Activated CD4-positive, alpha-beta T cell treated with anti-CD3 and anti-CD28 coated beads, Interleukin-2, amount 50 U/mL, for 1 hour (primary cell): ENCODE measurements around the gene FAT2.
"Not testable (repeated sequence)": the region's sequence is repeated elsewhere in the genome, so short reads cannot be mapped to it uniquely, and the experiment has no call there.

ENCODE experiments used
- DNase-seq: peaks from one replicate; pipeline ENCODE4 v3.0.0-alpha.2; 2020

Gene FAT2

GRCh38 chr5:151581347-151581746 is 9.8 kb downstream of the FAT2 start:
- DNase-seq: no peak

DNA sequence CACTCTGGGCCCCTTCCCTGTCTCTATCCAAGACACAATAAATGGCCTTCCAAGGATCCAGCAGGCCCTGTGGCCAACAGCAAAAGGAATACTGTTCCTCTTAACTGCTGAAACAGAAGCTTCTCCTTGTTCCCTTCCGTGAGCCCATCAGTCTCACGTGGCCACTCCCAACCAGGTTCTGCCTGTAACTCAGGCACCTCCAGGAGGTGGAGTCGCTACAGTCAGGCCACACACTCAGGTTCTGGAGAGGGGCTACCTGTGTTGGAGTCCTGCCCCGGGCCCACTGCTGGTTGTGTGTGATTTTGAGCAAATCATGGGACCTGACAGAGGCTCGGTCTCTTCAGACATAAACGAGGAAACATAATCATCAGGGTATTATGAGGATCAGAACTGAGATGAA is 10.3 kb downstream of the FAT2 start:
- no peak for DNase-seq

DNA sequence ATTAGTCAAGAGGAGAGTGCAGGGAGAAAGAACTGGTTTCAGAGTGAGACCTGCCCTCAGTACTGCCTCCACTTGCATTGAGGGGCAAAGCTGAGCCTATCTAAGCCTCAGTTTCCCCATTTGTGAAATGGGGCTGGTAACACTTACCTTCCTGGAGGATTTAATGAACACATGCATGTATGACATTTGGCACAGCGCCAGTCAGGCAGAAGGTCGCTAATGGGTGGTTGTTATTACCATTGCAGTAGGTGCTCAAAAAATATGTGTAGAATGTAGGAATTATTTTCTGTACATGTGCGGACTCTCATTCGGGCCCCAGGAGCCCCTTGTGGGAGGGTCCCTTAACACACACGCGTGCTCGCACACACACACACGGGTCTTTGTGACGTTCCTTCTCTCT is 10.9 kb downstream of the FAT2 start:
- DNase-seq: no peak

DNA sequence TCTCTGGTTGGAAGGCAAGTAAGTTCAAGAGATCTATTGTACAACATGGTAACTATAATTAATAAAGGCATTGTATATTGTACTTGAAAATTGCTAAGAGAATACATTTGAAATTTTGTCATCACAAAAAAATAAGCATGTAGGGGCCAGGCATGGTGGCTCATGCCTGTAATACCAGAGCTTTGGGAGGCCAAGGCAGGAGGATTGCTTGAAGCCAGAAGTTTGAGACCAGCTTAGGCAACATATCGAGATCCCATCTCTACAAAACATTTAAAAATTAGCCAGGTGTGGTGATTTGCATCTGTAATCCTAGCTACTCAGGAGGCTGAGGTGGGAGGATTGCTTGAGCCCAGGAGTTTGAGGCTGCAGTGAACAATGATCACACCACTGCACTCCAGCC is 12.0 kb downstream of the FAT2 start:
- not testable (repeated sequence) for DNase-seq

DNA sequence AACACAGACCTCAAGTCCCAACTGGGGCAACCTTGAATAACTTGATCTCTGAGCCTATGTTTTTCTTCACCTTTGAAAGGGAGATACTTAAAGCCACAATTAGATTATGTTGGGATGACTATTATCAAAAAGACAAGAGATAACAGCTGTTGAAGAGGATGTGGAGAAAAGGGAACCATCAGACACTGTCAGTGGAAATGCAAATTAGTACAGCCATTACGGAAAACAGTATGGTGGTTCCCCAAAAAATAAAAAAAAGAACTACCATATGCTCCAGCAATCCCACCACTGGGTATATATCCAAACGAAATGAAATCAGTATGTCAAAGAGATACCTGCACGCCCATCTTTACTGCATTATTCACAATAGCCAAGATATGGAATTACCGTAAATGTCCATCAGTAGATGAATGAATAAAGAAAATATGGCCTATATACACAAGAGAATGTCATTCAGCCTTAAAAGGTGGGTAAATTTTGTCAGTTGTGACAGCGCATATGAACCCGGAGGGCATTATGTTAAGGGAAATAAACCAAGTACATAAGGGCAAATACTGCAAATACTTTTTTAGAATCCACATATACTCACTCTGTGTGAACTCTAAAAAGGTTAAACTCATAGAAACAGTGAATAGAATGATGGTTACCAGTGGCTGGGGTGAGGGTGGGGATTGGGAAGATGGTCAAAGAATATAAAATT is 12.7 kb downstream of the FAT2 start:
- DNase-seq: no peak

DNA sequence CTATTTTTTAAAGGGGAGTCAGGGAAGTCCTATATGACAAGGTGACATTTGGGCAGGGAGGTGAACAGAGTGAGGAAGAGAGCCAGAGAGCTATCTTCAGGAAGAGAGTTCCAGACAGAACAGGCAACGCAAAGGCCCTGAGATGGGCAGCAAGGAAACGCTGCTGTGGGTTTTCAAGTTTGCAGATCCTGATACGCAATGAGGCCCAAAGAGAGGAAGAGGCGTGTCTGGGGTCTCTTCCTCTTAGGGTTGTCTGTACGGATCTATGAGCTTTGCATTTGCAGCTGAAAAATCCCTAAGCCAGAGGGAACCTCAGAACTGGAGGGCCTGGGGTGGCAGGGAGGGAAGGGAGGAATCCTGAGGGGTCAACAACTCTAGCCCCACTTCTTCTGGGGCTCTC is 13.6 kb downstream of the FAT2 start:
- no peak for DNase-seq

DNA sequence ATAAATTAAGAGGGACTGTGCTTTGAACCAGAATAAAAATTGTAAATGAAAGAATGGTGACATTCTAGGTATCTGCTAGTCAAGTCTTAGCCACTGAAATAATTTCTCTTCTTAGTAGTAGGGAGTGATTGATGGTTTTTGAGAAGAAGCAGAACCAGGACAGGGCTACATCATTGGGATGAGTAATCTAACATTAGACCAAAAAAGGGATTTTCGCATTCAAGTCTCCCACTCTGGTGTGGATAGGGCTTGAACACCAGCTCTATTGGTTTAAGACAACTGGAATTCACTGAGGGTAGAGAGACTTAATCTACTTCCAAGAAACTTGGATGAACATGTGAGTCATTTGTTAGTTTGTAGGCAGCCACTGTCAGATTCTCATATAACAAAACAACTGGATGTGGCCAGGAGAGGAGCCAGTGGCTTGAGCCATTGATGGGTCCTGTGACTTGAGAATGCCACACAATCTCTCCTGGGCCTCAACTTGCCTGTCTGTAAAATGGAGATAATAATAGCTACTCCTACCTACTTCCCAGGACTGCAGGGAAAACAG is 16.6 kb downstream of the FAT2 start:
- DNase-seq: no peak

DNA sequence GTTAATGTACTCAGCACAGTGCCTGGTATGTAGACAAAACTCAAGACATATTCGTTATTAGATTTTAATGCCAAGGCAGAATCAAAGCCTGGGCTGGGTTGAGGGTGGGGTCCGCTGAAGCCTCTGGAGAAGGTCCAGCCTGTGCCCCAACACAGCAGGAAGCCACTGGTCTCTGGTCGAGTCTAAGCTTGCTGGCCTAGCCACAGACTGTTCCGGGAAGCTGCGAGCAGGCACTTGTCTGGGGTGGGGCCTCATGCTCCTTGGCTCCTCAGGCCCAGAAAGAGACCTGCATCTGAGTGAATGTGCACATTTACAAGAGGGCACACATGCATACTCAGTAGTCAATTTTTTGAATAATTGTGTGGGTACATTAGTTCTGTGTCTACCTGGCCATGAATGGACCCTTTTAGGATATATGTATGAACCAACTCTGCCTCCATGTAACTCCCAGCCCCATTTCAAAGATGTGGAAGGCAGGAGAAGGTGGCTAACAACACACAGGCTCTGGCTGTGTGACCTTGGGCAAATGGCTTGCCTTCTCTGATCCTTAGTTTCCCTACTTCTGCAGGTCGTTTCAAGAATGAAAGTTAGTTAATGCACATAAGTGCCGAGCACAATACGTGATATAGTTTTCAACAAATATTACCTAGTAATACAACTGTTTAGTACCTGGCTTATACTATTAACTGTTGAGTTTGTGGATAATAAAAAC is 18.3 kb downstream of the FAT2 start:
- no peak for DNase-seq

DNA sequence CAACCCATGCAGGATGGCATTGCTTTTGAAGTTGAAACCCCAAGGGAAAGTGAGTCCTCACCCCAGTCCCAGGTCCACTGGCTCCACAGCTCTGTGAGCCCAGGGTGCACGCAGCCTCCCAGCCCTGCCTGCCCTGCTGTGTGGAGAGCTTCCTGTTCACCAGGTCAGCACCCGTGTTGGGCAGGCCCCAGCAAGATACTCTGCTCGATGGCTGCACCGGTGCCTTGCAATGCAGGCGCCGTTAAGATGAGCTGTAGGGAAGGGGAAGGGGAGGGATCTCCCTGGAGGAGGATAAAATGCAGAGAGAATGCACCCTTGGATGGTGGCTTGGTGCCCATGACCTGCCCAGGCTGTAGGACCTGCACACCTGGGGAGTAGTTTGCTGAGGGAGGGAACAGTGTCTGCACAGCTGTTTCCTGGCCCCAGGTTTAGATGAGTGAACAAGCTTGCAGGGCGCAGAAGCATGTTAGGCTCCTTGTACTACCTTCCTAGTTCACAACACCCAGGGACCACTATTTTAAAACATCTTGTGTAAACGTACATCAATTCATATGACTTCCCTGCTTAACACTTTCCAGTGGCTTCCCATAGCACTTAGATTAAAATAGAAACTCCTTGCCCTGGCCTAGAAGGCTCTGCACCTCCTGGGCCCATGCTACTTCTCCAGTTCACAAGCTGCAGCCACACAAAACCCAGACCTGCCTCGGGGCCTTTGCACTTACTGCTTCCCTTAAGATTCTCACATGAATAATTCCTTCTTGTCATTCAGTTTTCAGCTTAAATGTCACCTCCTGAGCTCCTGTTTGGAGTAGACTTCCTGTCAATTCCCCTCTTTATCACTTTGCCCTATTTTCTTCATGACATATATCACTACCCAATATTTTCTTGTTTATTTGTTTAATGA is 19.6 kb downstream of the FAT2 start:
- DNase-seq: no peak

GRCh38 chr5:151570512-151571269 is 20.4 kb downstream of the FAT2 start:
- no peak for DNase-seq

GRCh38 chr5:151570058-151570457 is 21.1 kb downstream of the FAT2 start:
- DNase-seq: no peak

DNA sequence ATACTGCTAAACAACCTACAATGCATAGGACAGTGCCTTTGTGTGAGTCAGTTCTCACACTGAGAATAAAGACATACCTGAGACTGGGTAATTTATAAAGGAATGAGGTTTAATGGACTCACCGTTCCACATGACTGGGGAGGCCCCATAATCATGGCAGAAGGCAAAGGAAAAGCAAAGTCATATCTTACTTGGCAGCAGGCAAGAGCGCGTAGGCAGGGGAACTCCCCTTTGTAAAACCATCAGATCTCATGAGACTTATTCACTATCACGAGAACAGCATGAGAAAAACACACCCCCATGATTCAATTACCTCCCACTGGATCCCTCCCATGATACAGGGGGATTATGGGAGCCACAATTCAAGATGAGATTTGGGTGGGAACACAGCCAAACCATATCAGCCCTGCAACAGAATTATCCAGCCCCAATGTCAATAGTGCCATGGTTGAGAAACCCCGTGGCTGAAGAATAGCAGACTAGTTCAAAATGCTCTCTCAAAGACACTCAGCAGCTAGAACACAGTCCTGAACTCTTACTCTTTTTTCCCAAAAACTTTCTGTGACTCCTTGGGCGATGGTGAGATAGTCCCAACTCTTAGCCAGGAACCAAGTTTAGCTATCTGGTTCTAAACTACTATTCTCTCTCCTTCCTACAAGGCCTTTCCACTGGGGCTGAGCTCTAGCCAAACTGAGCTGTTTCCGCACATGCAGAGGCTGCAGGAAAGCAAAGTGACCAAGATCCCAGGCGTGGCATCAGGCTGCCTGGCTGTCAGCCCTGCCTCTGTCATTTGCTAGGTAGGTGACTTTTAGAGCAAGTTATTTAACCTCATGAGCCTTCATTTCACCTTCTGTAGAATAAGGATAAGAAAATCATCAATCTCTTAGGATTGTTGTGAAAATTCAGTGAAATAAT is 21.7 kb downstream of the FAT2 start:
- no peak for DNase-seq

GRCh38 chr5:151568036-151568435 is 23.1 kb downstream of the FAT2 start:
- no peak for DNase-seq

DNA sequence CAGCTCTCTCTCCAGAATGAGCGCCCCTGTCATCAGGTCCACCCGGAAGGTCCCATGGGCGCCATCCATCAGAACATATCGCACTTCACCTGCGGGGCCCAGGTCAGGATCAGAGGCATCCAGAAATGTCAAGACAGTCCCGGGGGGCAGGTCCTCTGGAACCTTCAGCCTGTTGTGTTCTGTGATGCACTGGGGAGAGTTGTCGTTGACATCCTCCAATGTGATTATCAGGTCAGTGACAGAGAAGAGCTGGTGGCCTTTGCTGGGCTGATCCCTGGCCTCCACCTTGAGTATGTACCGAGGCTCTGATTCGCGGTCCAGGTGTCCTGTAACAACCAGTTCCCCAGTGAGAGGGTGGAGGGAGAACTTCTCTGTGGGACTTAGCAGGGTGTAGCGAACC is 25.2 kb downstream of the FAT2 start:
- no peak for DNase-seq

DNA sequence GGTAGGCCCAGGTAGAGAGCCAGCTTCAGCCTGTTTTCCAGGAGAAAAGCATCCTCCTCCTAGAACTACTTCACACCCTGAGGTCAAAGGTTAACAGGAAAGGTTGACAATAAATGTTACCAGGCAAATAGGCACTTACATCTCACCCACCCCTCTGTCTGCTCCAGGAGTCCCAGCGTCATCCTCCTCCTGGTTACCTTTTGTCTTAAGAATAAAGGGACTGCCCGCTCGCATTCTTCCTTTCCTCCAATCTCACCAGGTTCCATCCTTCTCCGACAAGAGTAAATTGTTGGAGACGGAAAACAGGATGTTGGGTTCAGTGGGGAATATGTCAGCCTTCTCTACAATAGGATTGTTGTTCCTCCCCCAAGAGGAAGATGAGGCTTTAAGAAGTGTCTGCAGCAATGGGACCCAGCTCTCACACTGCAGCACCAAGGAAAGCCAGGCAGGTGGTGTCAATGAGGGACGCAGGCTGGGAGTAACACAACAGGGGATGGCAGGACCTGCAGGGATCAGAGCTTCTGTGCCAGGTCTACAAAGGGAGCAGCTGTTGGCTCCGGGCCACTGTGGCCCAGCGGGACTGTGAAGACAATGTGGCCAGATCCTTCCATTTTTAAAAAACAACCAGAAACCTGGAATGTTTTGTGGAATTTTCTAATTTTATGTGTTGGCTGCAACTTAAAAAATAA is 29.0 kb downstream of the FAT2 start:
- no peak for DNase-seq

GRCh38 chr5:151557951-151558350 is 33.2 kb downstream of the FAT2 start:
- no peak for DNase-seq

GRCh38 chr5:151557466-151557865 is 33.7 kb downstream of the FAT2 start:
- no peak for DNase-seq

DNA sequence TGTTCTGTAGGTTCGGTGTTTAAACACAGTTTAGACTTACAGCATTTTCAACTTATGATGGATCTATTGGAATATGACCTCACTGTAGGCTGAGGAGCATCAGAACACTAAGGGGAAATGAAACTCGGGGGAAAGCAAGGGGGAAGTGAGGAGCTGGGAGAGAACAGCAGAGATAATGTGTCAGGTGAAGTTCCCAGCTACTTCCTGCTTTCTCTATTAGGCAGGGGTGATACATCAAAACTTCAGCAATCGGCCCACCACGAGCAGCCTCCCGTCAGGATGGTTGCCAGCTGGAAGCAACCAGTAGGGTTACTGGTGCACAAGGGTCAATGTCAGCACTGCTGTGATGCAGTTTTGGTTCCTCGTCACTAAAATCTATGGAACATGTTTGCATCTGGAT is 34.3 kb downstream of the FAT2 start:
- no peak for DNase-seq

DNA sequence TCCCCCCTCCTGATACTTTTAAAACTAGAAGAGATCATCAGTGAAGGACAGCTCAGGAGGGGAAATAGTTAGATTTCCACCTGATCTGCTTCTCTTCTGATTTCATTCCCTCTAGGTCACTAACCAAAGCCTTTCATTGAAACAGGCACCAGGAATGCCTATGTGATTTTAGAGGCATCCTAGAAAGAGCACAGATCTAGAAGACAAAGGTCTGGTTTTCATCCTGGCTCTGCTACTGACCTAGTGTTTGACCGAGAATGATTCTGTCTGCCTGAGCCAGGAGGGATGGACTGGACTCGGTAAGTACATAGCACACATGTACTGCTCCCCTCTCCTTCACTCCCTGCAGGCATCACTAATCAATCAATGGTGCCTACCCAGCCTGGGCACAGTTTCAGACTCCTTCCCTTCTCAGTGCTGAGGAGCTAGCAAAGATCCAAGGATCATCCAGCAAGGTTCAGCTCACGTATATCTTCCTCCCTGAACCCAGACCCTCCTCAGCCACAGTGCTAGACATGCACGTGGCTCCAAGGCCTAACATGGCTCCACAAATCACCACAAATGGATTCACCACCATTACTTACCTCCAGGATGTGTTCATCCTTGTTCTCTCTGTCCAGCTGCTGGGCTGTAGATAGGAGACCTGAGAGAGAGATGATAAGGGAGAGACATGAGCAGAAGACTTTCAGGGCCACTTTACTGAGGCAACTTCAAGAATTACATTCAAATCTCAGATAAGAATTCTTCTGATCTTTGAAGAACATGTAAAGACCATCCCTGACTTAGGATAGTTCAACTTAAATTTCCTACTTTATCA is 35.2 kb downstream of the FAT2 start:
- no peak for DNase-seq

GRCh38 chr5:151553695-151554094 is 37.4 kb downstream of the FAT2 start:
- DNase-seq: no peak
